ENCODE results near the gene ADAMTS5. TPM values are rescaled to one million over a fixed set of nuclear protein-coding genes. Genes with fewer than 3 reads are reported as not detected.

Gene ADAMTS5
- total RNA-seq, 1 experiment from 2014 or later: 0.05 TPM

DNA sequence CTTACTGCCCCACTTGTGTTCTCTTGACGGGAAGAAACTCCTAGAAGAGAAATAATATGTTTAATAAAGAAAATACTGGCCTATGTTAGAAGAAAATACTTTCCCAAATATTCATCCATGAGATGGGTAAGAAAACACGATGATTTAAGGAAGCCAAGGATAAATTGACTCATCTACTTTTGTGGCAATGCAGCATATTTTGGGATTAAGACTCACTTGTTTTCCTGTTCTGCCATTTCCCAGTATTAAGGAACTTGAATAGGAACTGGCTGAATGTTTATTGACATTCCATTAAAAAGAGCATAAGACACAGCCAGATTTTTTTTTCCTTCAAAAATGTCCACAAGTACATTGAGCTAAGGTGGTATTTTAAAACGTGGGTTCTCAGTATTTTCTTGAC lies 10.9 kb upstream of the ADAMTS5 start:
- Histone ChIP-seq H3K27me3 (ENCODE audit: control insufficient read depth, insufficient read depth, low read length) (no peaks in the 10 kb centered on the region), H3K36me3 (ENCODE audit: control insufficient read depth, insufficient read depth, low read length) (no peaks in the 10 kb centered on the region), H3K4me1 (ENCODE audit: control insufficient read depth, insufficient read depth, low read length) (no peaks in the 10 kb centered on the region), H3K9me3 (ENCODE audit: control insufficient read depth, insufficient read depth, low read depth, low read length) (no peaks in the 10 kb centered on the region), H3K27ac (ENCODE audit: low read length) (no peak overlapping the region), H3K4me3 (ENCODE audit: low read depth in 2 of 2, low read length in 2 of 2) (no peak overlapping the region)
- no TSS peak for BruUV-seq (replicated peaks)
- intact Hi-C loops (cut with micrococcal nuclease; ENCODE audit: unreplicated experiment) (no loop called here), in situ Hi-C loops (cut with HindIII; ENCODE audit: low pct_unique_long_range_greater_than_20kb, low sequenced_read_pairs) (no loop called here)
- DNase-seq (ENCODE audit: low read depth, low spot score) (no peak), ATAC-seq (no peak)
- ChIA-PET CTCF (no interaction called here), POLR2A (no interaction called here)
- TF ChIP-seq SIN3A (IDR thresholded peaks at IDR 0.05; ENCODE audit: borderline replicate concordance, insufficient read depth, low read depth, low read length) (no peak), TCF7L2 (IDR thresholded peaks at IDR 0.05; ENCODE audit: low read depth, low read length) (no peak), POLR2AphosphoS5 (IDR thresholded peaks at IDR 0.05; ENCODE audit: low read depth, low read length) (no peak)
- TF ChIP-seq, protein P1, sequence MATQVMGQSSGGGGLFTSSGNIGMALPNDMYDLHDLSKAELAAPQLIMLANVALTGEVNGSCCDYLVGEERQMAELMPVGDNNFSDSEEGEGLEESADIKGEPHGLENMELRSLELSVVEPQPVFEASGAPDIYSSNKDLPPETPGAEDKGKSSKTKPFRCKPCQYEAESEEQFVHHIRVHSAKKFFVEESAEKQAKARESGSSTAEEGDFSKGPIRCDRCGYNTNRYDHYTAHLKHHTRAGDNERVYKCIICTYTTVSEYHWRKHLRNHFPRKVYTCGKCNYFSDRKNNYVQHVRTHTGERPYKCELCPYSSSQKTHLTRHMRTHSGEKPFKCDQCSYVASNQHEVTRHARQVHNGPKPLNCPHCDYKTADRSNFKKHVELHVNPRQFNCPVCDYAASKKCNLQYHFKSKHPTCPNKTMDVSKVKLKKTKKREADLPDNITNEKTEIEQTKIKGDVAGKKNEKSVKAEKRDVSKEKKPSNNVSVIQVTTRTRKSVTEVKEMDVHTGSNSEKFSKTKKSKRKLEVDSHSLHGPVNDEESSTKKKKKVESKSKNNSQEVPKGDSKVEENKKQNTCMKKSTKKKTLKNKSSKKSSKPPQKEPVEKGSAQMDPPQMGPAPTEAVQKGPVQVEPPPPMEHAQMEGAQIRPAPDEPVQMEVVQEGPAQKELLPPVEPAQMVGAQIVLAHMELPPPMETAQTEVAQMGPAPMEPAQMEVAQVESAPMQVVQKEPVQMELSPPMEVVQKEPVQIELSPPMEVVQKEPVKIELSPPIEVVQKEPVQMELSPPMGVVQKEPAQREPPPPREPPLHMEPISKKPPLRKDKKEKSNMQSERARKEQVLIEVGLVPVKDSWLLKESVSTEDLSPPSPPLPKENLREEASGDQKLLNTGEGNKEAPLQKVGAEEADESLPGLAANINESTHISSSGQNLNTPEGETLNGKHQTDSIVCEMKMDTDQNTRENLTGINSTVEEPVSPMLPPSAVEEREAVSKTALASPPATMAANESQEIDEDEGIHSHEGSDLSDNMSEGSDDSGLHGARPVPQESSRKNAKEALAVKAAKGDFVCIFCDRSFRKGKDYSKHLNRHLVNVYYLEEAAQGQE (IDR thresholded peaks at IDR 0.05; ENCODE audit: insufficient read depth in 1 of 2, low read depth in 2 of 2, low read length in 1 of 2): no peak
- TF ChIP-seq, protein P2, sequence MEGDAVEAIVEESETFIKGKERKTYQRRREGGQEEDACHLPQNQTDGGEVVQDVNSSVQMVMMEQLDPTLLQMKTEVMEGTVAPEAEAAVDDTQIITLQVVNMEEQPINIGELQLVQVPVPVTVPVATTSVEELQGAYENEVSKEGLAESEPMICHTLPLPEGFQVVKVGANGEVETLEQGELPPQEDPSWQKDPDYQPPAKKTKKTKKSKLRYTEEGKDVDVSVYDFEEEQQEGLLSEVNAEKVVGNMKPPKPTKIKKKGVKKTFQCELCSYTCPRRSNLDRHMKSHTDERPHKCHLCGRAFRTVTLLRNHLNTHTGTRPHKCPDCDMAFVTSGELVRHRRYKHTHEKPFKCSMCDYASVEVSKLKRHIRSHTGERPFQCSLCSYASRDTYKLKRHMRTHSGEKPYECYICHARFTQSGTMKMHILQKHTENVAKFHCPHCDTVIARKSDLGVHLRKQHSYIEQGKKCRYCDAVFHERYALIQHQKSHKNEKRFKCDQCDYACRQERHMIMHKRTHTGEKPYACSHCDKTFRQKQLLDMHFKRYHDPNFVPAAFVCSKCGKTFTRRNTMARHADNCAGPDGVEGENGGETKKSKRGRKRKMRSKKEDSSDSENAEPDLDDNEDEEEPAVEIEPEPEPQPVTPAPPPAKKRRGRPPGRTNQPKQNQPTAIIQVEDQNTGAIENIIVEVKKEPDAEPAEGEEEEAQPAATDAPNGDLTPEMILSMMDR (IDR thresholded peaks at IDR 0.05): no peak

DNA sequence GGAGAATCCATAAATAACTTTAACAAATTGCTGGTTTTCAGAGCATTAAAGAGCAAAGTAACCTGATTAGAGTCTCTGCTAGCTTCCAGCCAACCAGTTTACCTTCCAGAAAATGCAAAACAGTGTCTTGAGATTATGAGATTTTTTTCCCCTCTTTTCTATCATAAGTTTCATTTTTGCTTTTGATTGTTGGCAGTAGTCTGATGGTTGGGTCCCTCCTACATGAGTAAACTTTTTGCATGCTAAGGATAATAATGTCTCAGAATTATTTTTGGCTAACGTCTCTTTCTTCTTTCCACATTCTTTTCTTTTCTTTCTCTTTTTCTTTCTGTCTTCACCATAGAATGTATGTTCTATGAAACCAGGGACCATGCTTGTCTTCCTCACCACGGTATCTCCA lies 6.3 kb upstream of the ADAMTS5 start:
- in situ Hi-C loops (cut with HindIII; ENCODE audit: low pct_unique_long_range_greater_than_20kb, low sequenced_read_pairs): no loop called here
- BruUV-seq (replicated peaks): no TSS peak
- H3K9me3 ChIP-seq (ENCODE audit: control insufficient read depth, insufficient read depth, low read depth, low read length): no peaks in the 10 kb centered on the region
- no peaks in the 10 kb centered on the region for H3K4me1 ChIP-seq (ENCODE audit: control insufficient read depth, insufficient read depth, low read length)
- DNase-seq (ENCODE audit: low read depth, low spot score): no peak
- intact Hi-C loops (cut with micrococcal nuclease; ENCODE audit: unreplicated experiment): no loop called here
- H3K4me3 ChIP-seq (ENCODE audit: low read depth in 2 of 2, low read length in 2 of 2): no peak overlapping the region
- CTCF ChIA-PET: no interaction called here
- ATAC-seq: no peak
- TF ChIP-seq TCF7L2 (IDR thresholded peaks at IDR 0.05; ENCODE audit: low read depth, low read length) (no peak), POLR2AphosphoS5 (IDR thresholded peaks at IDR 0.05; ENCODE audit: low read depth, low read length) (no peak), SIN3A (IDR thresholded peaks at IDR 0.05; ENCODE audit: borderline replicate concordance, insufficient read depth, low read depth, low read length) (no peak)
- TF ChIP-seq, protein P2 (IDR thresholded peaks at IDR 0.05): no peak
- TF ChIP-seq, protein P1 (IDR thresholded peaks at IDR 0.05; ENCODE audit: insufficient read depth in 1 of 2, low read depth in 2 of 2, low read length in 1 of 2): no peak
- POLR2A ChIA-PET: no interaction called here
- no peaks in the 10 kb centered on the region for H3K27me3 ChIP-seq (ENCODE audit: control insufficient read depth, insufficient read depth, low read length)
- H3K36me3 ChIP-seq (ENCODE audit: control insufficient read depth, insufficient read depth, low read length): no peaks in the 10 kb centered on the region
- no peak overlapping the region for H3K27ac ChIP-seq (ENCODE audit: low read length)
